Duodenal mucosa (tissue), 2 donors: Measurements from ENCODE around the gene MED9.
A peak's percentile ranks its signal among the peaks of the same experiment; 100 is the strongest.

ENCODE experiments used
- H3K27ac ChIP-seq: one replicate; pipeline ENCODE4 v1.7.0; 2013; ENCODE audit warnings: low read depth, low read length
- H3K27me3 ChIP-seq, 2 donors: one replicate each; pipeline ENCODE4 v1.7.0; 2013; ENCODE audit warnings: low read length in 2 of 2, control low read depth in 1 of 2; ENCODE audit not compliant: insufficient read depth in 2 of 2, control insufficient read depth in 1 of 2
- H3K36me3 ChIP-seq, 2 donors: one replicate each; pipeline ENCODE4 v1.7.0; 2013; ENCODE audit warnings: low read length in 2 of 2, control low read depth in 1 of 2; ENCODE audit not compliant: insufficient read depth in 2 of 2, control insufficient read depth in 1 of 2
- H3K4me1 ChIP-seq, 2 donors: one replicate each; pipeline ENCODE4 v1.7.0; 2013; ENCODE audit warnings: low read length in 2 of 2, control low read depth in 1 of 2; ENCODE audit not compliant: insufficient read depth in 2 of 2, control insufficient read depth in 1 of 2
- H3K4me3 ChIP-seq, 2 donors: one replicate each; pipeline ENCODE4 v1.7.0; 2013; ENCODE audit warnings: low read length in 2 of 2, low read depth in 1 of 2
- H3K9ac ChIP-seq, 2 donors: one replicate each; pipeline ENCODE4 v1.7.0; 2013; ENCODE audit warnings: low read length in 2 of 2, low read depth in 1 of 2
- H3K9me3 ChIP-seq, 2 donors: one replicate each; pipeline ENCODE4 v1.7.0; 2013; ENCODE audit warnings: low read length in 2 of 2, control low read depth in 1 of 2; ENCODE audit not compliant: control insufficient read depth in 1 of 2

The MED9 gene

GRCh38 chr17:17535957-17536356 lies 59.2 kb downstream of the MED9 start:
- Histone ChIP-seq H3K36me3 (no peaks in the 10 kb centered on the region), H3K27me3 (no peaks in the 10 kb centered on the region), H3K4me3 (no peak overlapping the region), H3K4me1 (peaks cover 29 to 34% of the 10 kb centered on the region in 2 donors), H3K27ac (no peak overlapping the region), H3K9ac (no peak overlapping the region), H3K9me3 (no peaks in the 10 kb centered on the region)

- H3K27ac ChIP-seq, result no peak overlapping the region
- H3K27me3 ChIP-seq, result no peaks in the 10 kb centered on the region
- H3K9ac ChIP-seq, result no peak overlapping the region
- no peaks in the 10 kb centered on the region for H3K9me3 ChIP-seq
- H3K4me1 ChIP-seq, result peaks cover 29 to 34% of the 10 kb centered on the region in 2 donors
- no peaks in the 10 kb centered on the region for H3K36me3 ChIP-seq
- H3K4me3 ChIP-seq, result no peak overlapping the region
Measured at GRCh38 chr17:17536702-17537101, 59.9 kb downstream of the MED9 start.

GRCh38 chr17:17537311-17538099 lies 60.7 kb downstream of the MED9 start:
- H3K27ac ChIP-seq, result no peak overlapping the region
- peaks cover 29 to 34% of the 10 kb centered on the region in 2 donors for H3K4me1 ChIP-seq
- peak overlapping the region in 1 of 2 donors; percentile 10 for H3K9ac ChIP-seq
- H3K27me3 ChIP-seq, result no peaks in the 10 kb centered on the region
- H3K9me3 ChIP-seq, result no peaks in the 10 kb centered on the region
- H3K4me3 ChIP-seq, result no peak overlapping the region
- no peaks in the 10 kb centered on the region for H3K36me3 ChIP-seq

GRCh38 chr17:17538417-17539391 lies 61.9 kb downstream of the MED9 start:
- H3K9me3 ChIP-seq, result no peaks in the 10 kb centered on the region
- no peak overlapping the region for H3K9ac ChIP-seq
- H3K4me1 ChIP-seq, result peaks cover 29 to 34% of the 10 kb centered on the region in 2 donors
- no peaks in the 10 kb centered on the region for H3K27me3 ChIP-seq
- no peak overlapping the region for H3K4me3 ChIP-seq
- H3K27ac ChIP-seq, result no peak overlapping the region
- H3K36me3 ChIP-seq, result no peaks in the 10 kb centered on the region

- H3K9ac ChIP-seq, result no peak overlapping the region
- H3K27ac ChIP-seq, result no peak overlapping the region
- no peaks in the 10 kb centered on the region for H3K36me3 ChIP-seq
Measured at GRCh38 chr17:17539591-17539990, 62.8 kb downstream of the MED9 start.

GRCh38 chr17:17540278-17540906 lies 63.6 kb downstream of the MED9 start:
- Histone ChIP-seq H3K4me1 (peaks cover 29 to 34% of the 10 kb centered on the region in 2 donors), H3K9me3 (no peaks in the 10 kb centered on the region), H3K36me3 (no peaks in the 10 kb centered on the region), H3K27me3 (no peaks in the 10 kb centered on the region), H3K27ac (no peak overlapping the region), H3K9ac (no peak overlapping the region), H3K4me3 (no peak overlapping the region)

More at GRCh38 chr17:17539591-17539990, 62.8 kb downstream of the MED9 start:
- Histone ChIP-seq H3K4me3 (no peak overlapping the region), H3K9me3 (no peaks in the 10 kb centered on the region), H3K4me1 (peaks cover 29 to 34% of the 10 kb centered on the region in 2 donors), H3K27me3 (no peaks in the 10 kb centered on the region)

- Histone ChIP-seq H3K9me3 (no peaks in the 10 kb centered on the region), H3K4me1 (peaks cover 29 to 34% of the 10 kb centered on the region in 2 donors), H3K4me3 (no peak overlapping the region), H3K27ac (no peak overlapping the region), H3K27me3 (no peaks in the 10 kb centered on the region), H3K36me3 (no peaks in the 10 kb centered on the region), H3K9ac (no peak overlapping the region)
Measured at GRCh38 chr17:17540935-17541639, 64.3 kb downstream of the MED9 start.

- H3K27me3 ChIP-seq, result no peaks in the 10 kb centered on the region
- no peaks in the 10 kb centered on the region for H3K9me3 ChIP-seq
- H3K27ac ChIP-seq, result no peak overlapping the region
- no peak overlapping the region for H3K9ac ChIP-seq
- peaks cover 32 to 35% of the 10 kb centered on the region in 2 donors for H3K4me1 ChIP-seq
- no peaks in the 10 kb centered on the region for H3K36me3 ChIP-seq
- no peak overlapping the region for H3K4me3 ChIP-seq
Measured at GRCh38 chr17:17541640-17542001, 64.8 kb downstream of the MED9 start.
